Mesodermal cell (in vitro differentiated cells): ENCODE data around the gene LAGE3.

Experiments used
- H3K27ac ChIP-seq: 2 replicates; pipeline ENCODE4 v1.7.0; 2013; ENCODE audit warnings: mild to moderate bottlenecking, low read depth, low read length, moderate library complexity; ENCODE audit not compliant: severe bottlenecking
- H3K36me3 ChIP-seq: 2 replicates; pipeline ENCODE4 v1.7.1; 2013; ENCODE audit warnings: mild to moderate bottlenecking, low read length, moderate library complexity; ENCODE audit not compliant: control insufficient read depth, insufficient read depth
- H3K4me1 ChIP-seq: one replicate; pipeline ENCODE4 v1.7.1; 2013; ENCODE audit warnings: mild to moderate bottlenecking, low read length; ENCODE audit not compliant: insufficient read depth, control insufficient read depth, poor library complexity, severe bottlenecking
- H3K4me3 ChIP-seq: 2 replicates; pipeline ENCODE4 v1.7.0; 2013; ENCODE audit warnings: low read length, control low read depth, mild to moderate bottlenecking; ENCODE audit not compliant: insufficient read depth, poor library complexity, severe bottlenecking; ENCODE audit errors: extremely low read depth
- H3K9me3 ChIP-seq: 2 replicates; pipeline ENCODE4 v1.7.1; 2013; ENCODE audit warnings: mild to moderate bottlenecking, low read length, moderate library complexity; ENCODE audit not compliant: control insufficient read depth
- WGBS, 2 experiments: methylation state at CpG; one replicate each; pipeline ENCODE4 v1.1.5; 2013; ENCODE audit warnings: missing lambda C conversion rate in 2 of 2; ENCODE audit not compliant: insufficient coverage in 2 of 2; 5-methylcytosine and 5-hydroxymethylcytosine counted together

The LAGE3 gene

DNA sequence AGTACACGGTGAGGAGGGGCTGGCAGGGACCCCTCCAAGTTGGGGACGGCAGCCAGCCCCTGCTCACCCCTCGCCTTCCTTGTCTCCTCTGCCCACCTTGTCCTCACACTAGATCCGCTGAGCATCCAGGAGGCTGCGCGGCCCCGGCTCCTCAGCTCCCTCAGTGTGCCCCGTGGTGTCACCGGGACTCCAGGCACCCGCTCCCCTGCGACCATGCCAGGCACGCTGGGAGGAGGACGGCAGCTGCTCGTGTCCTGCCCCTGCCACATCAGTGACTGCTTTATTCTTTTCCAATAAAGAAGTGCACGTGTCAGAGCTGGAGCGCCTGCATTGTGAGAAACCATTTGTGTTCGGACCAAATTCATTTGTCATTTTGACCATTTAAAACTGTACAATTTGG, 28.8 kb downstream of the LAGE3 start:
- Histone ChIP-seq H3K9me3 (no peaks in the 10 kb centered on the region), H3K4me3 (no peak overlapping the region), H3K4me1 (no peaks in the 10 kb centered on the region), H3K27ac (no peak overlapping the region), H3K36me3 (peaks cover 52% of the 10 kb centered on the region)
- 94 to 98% methylated on average over 11 to 16 of the region's 17 CpGs for WGBS, 2 experiments

DNA sequence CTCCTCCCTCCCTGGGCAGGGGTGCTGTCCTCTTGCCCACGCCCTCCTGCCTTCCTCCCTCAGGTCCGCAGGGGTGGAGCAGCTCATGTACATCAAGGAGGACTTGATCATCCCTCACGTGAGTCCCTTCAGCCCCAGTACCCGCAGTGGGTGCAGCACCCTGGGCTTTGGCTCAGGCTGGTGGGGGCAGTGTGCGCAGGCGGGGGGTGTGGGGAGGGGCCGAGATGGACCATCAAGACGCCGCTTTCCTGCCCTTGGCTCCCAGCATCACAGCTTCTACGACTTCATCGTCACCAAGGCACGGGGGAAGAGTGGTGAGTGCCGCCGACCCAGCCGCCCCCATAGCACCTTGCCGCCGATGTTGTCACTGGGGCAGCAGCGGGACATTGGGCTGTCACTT, 29.5 kb downstream of the LAGE3 start:
- no peak overlapping the region for H3K4me3 ChIP-seq
- WGBS, 2 experiments = 96% methylated on average over 8 to 10 of the region's 18 CpGs
- H3K27ac ChIP-seq = no peak overlapping the region
- no peaks in the 10 kb centered on the region for H3K4me1 ChIP-seq
- peaks cover 53% of the 10 kb centered on the region for H3K36me3 ChIP-seq
- H3K9me3 ChIP-seq = no peaks in the 10 kb centered on the region

DNA sequence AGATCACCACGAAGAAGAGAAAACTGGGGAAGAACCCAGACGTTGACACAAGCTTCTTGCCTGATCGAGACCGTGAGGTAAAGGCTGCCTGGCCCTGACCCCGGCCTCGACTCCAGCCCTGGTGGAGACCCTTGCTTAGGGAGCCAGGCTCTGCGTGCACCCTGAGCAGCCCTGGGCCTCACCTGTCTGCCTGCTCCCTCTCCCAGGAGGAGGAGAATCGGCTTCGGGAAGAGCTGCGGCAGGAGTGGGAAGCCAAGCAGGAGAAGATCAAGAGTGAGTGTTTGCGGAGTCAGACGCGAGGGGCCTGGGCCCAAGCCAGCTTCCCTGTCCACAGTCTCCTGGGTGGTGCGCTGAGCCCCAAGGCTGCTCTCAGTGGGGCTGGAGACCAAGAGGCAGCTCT, 30.6 kb downstream of the LAGE3 start:
- H3K4me1 ChIP-seq = no peaks in the 10 kb centered on the region
- H3K27ac ChIP-seq = no peak overlapping the region
- no peaks in the 10 kb centered on the region for H3K9me3 ChIP-seq
- H3K4me3 ChIP-seq = no peak overlapping the region
- 96% methylated on average over 7 to 8 of the region's 14 CpGs for WGBS, 2 experiments
- peaks cover 53% of the 10 kb centered on the region for H3K36me3 ChIP-seq

DNA sequence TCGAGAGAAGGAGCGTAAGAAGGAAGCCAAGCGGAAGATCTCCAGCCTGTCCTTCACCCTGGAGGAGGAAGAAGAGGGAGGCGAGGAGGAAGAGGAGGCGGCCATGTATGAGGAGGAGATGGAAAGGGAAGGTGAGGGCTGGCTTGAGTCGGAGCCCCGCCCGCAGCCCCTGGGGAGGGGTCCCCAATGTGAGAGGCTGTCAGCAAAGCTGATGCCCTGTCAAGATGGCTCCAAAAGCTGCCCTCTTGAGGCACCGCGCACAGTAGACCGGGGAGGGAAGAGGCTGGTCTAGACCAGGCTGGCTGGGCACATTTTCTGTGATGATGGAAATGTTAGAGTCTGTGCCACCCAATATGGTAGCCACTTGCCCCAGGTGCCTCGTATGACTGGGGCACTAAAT, 32.7 kb downstream of the LAGE3 start:
- no peaks in the 10 kb centered on the region for H3K4me1 ChIP-seq
- no peak overlapping the region for H3K4me3 ChIP-seq
- H3K27ac ChIP-seq = no peak overlapping the region
- H3K36me3 ChIP-seq = peaks cover 55% of the 10 kb centered on the region
- WGBS, 2 experiments = 94 to 100% methylated on average over 3 to 4 of the region's 12 CpGs
- H3K9me3 ChIP-seq = no peaks in the 10 kb centered on the region

DNA sequence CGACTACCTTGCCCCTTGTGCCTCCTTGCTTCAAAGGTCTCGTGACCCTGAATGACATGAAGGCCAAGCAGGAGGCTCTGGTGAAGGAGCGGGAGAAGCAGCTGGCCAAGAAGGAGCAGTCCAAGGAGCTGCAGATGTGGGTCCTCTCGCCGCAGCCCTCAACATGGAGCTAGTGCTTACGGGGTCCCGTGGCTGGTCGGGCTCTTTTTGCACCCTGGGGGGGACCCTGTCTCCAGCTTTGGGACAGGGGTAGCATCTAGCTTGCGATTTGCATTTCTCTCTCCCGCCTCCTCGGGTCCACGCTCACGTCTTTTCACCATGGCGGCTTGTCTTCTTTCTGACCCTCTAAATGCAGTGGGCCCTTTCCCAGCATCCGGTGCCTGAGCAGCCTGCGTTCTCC, 33.3 kb downstream of the LAGE3 start:
- Histone ChIP-seq H3K4me1 (no peaks in the 10 kb centered on the region), H3K36me3 (peaks cover 53% of the 10 kb centered on the region), H3K27ac (no peak overlapping the region), H3K4me3 (no peak overlapping the region), H3K9me3 (no peaks in the 10 kb centered on the region)
- WGBS, 2 experiments = 92 to 94% methylated on average over 11 to 13 of the region's 16 CpGs

DNA sequence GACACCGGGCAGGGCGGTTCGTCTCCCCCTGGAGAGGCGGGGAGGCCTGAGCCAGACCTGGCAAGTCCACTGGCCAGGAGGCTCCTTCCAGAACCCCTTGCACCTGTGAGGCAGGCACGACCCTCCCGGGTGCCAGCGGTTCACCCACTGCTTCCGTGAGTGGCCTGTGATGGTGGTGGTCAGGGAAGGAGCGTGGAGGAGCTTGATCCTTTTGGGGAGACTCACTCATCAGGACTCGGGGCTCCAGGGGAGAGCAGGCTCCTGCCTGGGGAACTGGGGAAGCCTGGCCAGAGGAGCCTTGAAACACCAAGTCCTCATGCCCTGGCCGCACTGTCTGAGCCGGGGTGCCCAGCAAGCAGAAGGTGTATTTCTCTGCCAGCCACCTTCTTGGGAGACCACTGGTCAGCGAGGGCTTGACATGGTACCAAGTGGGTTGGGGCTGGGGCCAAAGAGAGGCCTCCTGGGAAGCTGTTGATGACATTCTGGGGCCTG, 34.3 kb downstream of the LAGE3 start:
- peaks cover 57% of the 10 kb centered on the region for H3K36me3 ChIP-seq
- peak overlapping the region; percentile 52 for H3K4me3 ChIP-seq
- H3K9me3 ChIP-seq = no peaks in the 10 kb centered on the region
- H3K27ac ChIP-seq = no peak overlapping the region
- no peaks in the 10 kb centered on the region for H3K4me1 ChIP-seq
- 88 to 97% methylated on average over 4 to 6 of the region's 13 CpGs for WGBS, 2 experiments

DNA sequence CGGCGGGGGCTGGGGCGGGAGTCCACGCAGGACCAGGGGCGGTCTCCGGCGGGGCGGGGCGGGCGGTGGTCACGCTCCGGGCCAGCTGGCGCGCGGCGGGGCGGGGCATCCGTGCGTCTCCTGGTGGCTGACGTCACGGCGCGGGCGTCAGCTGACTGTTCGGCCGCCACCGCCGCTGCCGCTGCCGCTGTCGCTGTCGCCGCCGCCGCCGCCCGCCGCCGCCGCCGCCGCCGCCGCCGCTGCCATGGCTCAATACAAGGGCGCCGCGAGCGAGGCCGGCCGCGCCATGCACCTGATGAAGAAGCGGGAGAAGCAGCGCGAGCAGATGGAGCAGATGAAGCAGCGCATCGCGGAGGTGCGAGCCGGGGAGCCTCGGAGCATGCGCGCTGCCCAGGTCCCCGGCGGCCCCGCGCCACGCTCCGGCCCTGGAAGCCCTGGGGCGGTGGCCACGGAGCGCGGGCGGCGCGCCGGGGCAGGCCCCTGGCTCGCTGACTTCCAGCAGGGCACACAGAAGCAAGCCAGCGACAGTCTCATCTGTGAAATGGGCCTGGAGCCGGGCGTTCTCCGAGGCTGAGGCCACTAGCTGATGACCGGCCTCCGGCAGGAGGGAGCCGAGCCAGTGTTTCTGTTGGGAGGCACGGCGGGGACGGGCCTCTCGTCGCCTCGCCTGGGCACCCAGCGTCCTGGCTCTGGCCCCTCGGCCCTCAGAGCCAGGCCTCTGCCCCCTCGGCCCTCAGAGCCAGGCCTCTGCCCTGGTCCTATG, 34.9 kb downstream of the LAGE3 start, which contains the start of gene FAM50A:
Gene FAM50A (plus strand): TSS at position 150 of the 763 bp plus-strand sequence. CDS start 95 bp downstream, at position 245.
- peak within 1 kb of the TSS; percentile 67 for H3K27ac ChIP-seq
- peak within 1 kb of the TSS; percentile 52 for H3K4me3 ChIP-seq
- WGBS, 2 experiments = 3 to 4% methylated on average over 40 to 41 of the region's 94 CpGs
- H3K9me3 ChIP-seq = no peaks in the 10 kb centered on the region
- H3K36me3 ChIP-seq = peaks cover 53% of the 10 kb centered on the region
- no peaks in the 10 kb centered on the region for H3K4me1 ChIP-seq

DNA sequence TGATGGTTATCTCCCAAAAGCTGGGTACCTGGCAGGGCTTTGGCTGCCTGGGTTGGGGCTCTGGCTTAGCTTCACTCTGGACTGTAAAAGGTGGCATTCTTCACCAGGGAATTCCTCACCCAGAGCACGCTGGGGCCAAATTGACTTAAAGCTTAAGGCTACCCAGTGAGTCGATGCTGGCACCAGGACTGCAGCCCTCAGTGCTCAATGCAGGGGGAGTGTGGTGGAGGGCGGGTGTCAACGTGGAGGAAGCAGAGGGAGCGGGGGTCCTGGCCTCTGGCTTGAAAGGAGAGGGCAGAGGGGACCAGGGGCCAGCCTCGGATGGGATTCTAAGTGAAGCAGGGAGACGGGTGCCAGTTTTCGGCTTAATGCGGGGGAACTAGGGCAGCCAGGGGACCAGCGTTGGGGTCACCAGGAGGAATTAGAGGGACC, 35.6 kb downstream of the LAGE3 start:
- H3K4me1 ChIP-seq = peaks cover 5% of the 10 kb centered on the region
- H3K9me3 ChIP-seq = no peaks in the 10 kb centered on the region
- H3K27ac ChIP-seq = peak overlapping the region; percentile 67
- H3K4me3 ChIP-seq = peak overlapping the region; percentile 22
- WGBS, 2 experiments = 14% methylated on average over 6 of the region's 10 CpGs; no CpG with 5 or more reads in 1 of the 2 experiments
- H3K36me3 ChIP-seq = peaks cover 54% of the 10 kb centered on the region

DNA sequence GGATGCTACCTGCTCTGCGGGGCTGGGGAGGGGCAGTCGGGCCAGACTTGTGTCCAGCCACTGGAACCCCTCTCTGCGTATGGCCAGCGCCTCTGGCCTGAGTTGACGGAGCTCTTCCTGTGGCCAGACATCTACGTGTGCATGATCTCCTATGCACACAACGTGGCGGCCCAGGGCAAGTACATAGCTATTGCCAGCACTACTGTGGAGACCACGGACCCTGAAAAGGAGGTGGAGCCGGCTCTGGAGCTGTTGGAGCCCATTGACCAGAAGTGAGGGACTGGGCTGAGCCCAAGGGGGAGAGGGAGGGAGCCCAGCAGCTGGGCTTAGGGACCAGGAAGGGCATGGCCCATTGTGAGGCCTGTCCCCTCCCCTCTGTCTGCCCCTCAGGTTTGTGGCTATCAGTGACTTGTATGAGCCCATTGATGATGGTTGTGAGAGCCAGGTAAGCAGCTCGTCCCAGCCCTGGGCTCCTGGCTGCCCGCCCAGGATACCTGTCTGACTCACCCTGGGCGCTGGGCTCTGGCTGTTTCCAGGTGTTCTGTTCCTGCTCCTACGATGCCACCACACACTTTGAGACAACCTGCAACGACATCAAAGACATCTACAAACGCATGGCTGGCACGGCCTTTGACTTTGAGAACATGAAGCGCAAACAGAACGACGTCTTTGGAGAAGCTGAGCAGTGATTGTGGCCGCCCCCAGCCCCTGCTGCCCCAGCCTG, 36.9 kb downstream of the LAGE3 start:
- H3K4me3 ChIP-seq = no peak overlapping the region
- H3K36me3 ChIP-seq = peaks cover 51% of the 10 kb centered on the region

DNA sequence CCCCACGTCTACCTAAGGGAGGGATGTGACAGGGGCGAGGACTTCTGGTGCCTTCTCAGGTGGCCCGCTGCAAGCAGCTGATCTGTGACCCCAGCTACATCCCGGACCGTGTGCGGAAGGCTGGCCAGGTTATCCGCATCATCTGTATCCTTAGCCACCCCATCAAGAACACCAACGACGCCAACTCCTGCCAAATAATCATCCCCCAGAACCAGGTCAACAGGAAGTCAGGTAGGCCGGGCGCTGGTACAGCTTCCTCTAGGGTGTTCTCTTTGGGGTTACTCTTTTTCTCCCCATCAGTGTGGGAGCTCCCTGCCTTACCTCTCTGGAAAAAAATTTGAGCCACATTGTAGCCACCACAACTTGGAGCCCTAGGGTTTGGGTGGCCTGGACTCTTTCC, 37.5 kb downstream of the LAGE3 start:
- H3K9me3 ChIP-seq = no peaks in the 10 kb centered on the region
- WGBS, 2 experiments = 93 to 100% methylated on average over 5 of the region's 11 CpGs
- H3K36me3 ChIP-seq = peaks cover 48% of the 10 kb centered on the region
- peaks cover 7% of the 10 kb centered on the region for H3K4me1 ChIP-seq
- no peak overlapping the region for H3K4me3 ChIP-seq
- no peak overlapping the region for H3K27ac ChIP-seq

More for the DNA sequence above, 36.9 kb downstream of the LAGE3 start:
- Histone ChIP-seq H3K27ac (no peak overlapping the region), H3K9me3 (no peaks in the 10 kb centered on the region), H3K4me1 (peaks cover 7% of the 10 kb centered on the region)
- 98 to 100% methylated on average over 9 to 19 of the region's 21 CpGs for WGBS, 2 experiments
